Epithelial cell of esophagus (primary cell): ENCODE measurements around the gene ADORA1.
A peak's percentile ranks its signal among the peaks of the same experiment; 100 is the strongest.

Experiments
- DNase-seq: peaks from one replicate; pipeline ENCODE4 v3.0.0; 2010; ENCODE audit warnings: low read depth
- H3K4me3 ChIP-seq: 2 replicates; pipeline ENCODE4 v1.5.1; 2011; ENCODE audit warnings: mild to moderate bottlenecking, low read length, control low read depth
- TF ChIP-seq, protein P1 (sequence below): IDR thresholded peaks from 2 replicates; pipeline ENCODE4 v1.5.1; 2011; ENCODE audit warnings: low read depth, mild to moderate bottlenecking, low read length, control low read depth, inconsistent platforms; ENCODE audit not compliant: insufficient read depth; ENCODE audit errors: missing control alignments

The ADORA1 gene

DNA sequence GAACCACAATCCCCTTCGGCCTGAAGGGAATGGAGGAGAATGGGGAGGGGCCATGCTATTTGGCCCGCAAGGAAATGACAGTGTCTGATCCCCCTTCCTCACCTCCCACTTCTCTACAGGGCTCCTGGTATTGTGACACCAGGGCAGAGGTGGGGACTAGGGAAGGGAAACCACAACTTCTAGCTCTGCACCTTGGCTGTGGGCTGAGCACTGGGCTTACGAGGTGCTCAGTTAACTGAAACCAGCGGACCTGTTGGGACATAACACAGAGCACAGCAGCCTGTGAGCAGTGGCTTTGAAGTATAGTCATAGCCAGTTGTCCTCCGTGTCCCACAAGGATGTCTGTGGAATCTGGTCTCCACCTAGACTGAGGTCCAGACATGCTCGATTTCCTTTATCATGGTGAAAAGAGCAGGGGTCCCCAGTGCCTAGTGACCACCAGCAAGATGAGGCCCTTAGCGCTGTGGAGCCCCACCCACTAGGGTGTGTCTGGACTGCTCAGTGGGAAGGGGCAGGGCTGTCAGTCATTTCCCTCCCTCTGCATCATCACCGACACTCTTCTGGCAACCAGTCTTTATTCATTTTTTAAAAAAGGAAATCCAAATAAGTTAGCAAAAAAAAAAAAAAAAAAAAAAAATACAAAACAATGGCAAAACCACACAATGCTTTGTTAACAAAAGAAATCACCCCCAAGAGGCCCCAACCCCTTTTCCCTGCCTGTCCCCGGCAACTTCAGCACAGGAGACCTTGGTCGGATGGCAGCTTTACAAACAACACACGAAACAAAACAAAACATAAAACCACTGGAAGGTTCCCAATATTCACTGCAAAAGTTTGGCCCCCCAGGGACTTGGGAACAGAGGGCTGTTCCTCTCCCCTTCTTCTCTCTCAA lies 44.7 kb upstream of the ADORA1 start:
- TF ChIP-seq, protein P1, sequence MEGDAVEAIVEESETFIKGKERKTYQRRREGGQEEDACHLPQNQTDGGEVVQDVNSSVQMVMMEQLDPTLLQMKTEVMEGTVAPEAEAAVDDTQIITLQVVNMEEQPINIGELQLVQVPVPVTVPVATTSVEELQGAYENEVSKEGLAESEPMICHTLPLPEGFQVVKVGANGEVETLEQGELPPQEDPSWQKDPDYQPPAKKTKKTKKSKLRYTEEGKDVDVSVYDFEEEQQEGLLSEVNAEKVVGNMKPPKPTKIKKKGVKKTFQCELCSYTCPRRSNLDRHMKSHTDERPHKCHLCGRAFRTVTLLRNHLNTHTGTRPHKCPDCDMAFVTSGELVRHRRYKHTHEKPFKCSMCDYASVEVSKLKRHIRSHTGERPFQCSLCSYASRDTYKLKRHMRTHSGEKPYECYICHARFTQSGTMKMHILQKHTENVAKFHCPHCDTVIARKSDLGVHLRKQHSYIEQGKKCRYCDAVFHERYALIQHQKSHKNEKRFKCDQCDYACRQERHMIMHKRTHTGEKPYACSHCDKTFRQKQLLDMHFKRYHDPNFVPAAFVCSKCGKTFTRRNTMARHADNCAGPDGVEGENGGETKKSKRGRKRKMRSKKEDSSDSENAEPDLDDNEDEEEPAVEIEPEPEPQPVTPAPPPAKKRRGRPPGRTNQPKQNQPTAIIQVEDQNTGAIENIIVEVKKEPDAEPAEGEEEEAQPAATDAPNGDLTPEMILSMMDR = no peak
- no peak overlapping the region for H3K4me3 ChIP-seq
- DNase-seq = peak; percentile 26

DNA sequence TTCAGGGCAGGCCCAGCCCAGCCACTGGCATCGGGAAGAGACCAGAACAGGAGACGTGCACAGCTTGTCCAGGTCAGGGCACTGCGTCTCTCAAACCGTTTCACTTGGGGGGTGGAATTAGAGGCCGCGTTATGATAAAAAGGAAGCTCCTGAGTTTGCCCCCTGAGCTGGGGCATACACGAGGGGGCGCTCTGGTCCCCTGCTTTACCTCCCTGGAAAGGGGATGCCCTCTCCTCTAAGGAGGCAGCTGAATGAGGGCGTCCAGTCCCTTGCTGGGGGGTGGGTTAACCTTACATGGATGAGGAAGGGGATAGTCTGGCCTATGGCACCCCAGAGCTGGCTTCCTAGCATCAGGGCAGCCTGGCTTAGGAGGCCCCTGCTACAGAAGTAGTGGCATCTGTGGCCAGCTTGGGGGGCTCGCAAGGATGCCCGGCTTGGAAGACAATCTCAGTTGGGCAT lies 44.0 kb upstream of the ADORA1 start:
- DNase-seq = no peak
- H3K4me3 ChIP-seq = no peak overlapping the region
- TF ChIP-seq, protein P1 = no peak

DNA sequence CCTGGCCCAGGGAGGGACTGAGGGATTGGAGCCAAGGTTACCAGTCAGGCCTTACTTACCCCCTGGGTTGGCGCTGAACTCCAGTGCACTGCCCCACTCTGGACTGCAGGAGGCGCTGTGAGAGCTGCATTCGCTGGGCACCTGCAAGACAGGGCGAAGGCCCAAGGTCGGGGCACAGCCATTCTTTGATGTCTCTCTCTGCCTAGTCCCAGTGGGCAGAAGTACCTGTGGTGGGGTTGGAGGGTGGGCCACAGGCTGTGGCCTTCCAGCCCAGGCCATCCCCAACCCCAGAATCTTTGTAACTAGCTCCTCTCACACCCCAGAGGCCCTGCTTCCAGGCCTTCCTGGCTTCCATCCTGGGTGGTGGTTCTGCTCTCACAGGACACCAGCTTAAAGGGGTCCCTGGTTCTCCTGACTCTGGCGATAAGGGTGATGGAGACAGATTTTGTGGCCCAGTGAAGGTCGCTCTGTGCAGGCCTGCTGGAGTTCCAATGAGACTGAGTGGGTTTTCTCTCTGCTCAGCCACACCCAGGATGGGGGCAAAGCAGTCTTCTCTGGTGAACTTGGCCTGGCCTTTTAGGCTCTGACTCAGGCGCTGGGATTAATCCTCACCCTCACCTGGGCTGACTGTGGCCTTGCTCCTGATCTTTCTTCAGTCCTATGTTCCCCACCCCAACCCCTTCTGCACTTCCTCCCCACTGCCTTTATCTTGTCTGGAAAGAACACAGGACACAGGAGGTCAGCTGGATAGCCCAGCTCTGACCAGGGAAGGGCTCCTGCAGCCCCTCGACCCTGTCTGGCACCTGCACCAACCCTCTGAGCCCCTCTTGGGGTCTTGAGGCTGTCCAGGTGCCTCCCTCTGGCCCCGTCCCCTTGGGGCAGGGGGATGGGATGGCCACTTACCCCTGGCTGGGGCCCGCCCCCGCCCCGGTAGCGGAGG lies 42.7 kb upstream of the ADORA1 start:
- DNase-seq = no peak
- TF ChIP-seq, protein P1 = peak; percentile 13
- no peak overlapping the region for H3K4me3 ChIP-seq

DNA sequence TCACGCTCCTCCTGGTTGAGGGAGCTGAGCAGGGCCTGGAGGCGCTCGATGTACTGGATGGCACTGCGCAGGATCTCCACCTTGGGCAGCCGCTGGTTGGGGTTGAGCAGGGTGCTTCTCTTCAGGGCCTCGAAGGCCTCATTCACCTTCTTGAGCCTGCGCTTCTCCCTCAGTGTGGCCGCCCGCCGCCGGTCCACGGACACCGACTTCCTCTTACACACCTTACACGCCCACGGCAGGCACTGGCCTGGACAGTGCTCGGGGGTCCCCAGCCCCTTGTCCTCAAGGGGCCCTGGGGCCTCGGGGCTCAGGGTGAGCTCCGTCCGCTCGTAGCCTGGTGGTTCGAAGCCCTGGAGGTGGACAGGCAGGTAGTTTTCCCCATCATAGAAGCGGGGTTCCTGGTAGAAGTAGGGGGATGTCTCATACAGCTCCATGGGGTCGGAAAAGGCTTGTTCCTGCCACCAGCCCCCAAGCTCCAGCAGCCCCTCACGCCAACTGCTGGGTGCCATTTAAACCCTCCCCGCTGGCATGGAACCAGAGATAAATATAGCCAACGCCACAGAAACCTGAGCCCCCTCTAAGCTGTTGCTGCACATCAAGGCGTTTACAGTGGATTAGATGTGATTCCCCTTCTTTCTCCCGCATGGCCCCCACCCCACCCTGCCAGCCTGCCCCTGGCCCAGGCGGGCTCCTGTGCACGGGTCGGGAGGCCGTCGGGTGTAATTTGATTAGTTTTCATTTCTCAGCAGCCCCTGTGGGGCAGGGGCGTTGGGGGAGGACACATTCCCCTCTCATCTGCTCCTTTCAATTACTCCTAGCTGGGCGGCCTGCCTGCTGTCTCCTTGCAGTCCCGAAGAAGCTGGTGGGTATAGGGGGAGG lies 41.8 kb upstream of the ADORA1 start, which contains the start of gene MYOG:
Gene MYOG, minus strand, starts transcription at position 485 of the 879 bp plus-strand sequence. Its CDS starts 51 bp downstream, at position 434.
- H3K4me3 ChIP-seq = no peak within 1 kb of the TSS
- TF ChIP-seq, protein P1 = no peak
- no peak for DNase-seq

DNA sequence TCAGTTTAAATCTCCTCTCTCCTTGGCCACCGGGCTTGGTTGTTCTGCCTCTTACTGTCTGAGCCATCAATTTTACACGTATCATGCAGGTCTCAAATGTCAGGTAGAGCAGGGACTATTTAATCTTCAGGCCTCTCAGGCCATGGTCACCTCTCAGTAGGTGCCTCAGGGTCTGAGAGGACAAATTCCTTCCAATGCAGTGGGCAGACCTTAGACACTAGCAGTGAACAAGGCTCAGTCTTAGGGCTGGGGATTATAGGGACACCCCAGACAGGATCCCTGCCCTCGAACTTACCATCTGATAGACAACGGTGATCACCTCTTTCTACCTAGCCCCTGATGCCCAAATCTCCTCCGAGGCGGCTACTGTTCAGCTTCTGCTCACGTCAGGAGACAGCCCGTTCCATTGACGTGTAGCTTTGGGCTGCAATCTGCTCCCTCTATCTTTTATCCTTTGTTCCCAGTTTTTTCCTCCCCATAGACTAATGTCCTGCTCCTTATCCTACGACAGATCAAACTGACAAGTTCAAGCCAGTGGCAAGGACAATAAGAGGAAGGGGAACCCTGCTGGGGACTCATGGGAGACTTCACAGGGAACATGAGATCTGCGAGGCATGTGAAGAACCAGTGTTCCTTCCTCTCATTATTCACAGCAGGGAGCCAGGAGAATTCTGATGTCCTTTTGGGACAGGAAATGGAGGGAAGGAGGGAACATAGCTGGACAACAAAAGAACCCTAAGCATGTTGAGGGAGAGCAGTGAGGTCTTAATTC lies 40.3 kb upstream of the ADORA1 start:
- no peak overlapping the region for H3K4me3 ChIP-seq
- TF ChIP-seq, protein P1 = no peak
- no peak for DNase-seq
